ENCODE measurements around the gene RHBDF2. TPM values are rescaled to one million over a fixed set of nuclear protein-coding genes. Genes with fewer than 3 reads are reported as not detected.

RHBDF2 gene
- total RNA-seq, 2 experiments from 2014 or later = 144 to 173 TPM

DNA sequence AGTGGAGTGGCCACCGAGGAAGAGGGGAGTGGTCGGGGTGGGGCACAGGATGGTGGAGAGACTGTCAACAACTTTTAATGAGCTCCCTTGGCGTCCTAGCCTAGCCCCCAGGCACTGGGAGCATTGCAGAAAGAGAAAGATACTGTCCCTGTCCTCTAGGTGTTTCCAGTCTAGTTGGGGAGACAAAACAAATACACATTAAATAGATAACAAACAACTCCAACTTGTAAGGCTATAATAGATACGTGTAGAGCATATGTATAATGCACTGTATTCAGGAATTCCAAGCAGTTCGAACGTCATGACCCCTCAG lies 47.8 kb downstream of the RHBDF2 start:
- TF ChIP-seq, protein P1, sequence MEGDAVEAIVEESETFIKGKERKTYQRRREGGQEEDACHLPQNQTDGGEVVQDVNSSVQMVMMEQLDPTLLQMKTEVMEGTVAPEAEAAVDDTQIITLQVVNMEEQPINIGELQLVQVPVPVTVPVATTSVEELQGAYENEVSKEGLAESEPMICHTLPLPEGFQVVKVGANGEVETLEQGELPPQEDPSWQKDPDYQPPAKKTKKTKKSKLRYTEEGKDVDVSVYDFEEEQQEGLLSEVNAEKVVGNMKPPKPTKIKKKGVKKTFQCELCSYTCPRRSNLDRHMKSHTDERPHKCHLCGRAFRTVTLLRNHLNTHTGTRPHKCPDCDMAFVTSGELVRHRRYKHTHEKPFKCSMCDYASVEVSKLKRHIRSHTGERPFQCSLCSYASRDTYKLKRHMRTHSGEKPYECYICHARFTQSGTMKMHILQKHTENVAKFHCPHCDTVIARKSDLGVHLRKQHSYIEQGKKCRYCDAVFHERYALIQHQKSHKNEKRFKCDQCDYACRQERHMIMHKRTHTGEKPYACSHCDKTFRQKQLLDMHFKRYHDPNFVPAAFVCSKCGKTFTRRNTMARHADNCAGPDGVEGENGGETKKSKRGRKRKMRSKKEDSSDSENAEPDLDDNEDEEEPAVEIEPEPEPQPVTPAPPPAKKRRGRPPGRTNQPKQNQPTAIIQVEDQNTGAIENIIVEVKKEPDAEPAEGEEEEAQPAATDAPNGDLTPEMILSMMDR (conservative IDR thresholded peaks at IDR 0.05; ENCODE audit: low read length) = no peak
- no peak for TF ChIP-seq EZH2phosphoT487 (IDR thresholded peaks at IDR 0.05; ENCODE audit: borderline replicate concordance, low read depth, low read length)
- peaks cover 5% of the 10 kb centered on the region; the same call in 1 of the 2 replicates for H3K36me3 ChIP-seq (ENCODE audit: insufficient read depth, low read length)
- no peak for DNase-seq (ENCODE audit: low spot score)
- H3K9me2 ChIP-seq (ENCODE audit: insufficient read depth, low read length) = no peaks in the 10 kb centered on the region
- POLR2A ChIA-PET = interaction anchor here (0.6 to 1.8 kb wide), 11 partner anchors 14 to 455 kb away, joined by 3 to 9 read pairs (median 5); partner anchors contain the start of gene AANAT
- H3K9me3 ChIP-seq (ENCODE audit: low read length) = no peaks in the 10 kb centered on the region
- BruUV-seq (replicated peaks) = no TSS peak
- CTCF ChIA-PET (ENCODE audit: unreplicated experiment) = interaction anchor here (0.5 to 1.8 kb wide), 7 partner anchors 9 to 67 kb away, joined by 3 to 5 read pairs (median 4); no protein-coding TSS in a partner anchor
- intact Hi-C loops (cut with micrococcal nuclease; ENCODE audit: unreplicated experiment) = loop anchor here (1.0 to 2.0 kb wide), 2 partner anchors 21 to 26 kb away; no protein-coding TSS in a partner anchor
- H3K4me2 ChIP-seq (ENCODE audit: low read length) = peak overlapping the region; percentile 48
- peak overlapping the region; percentile 89 for H3K4me3 ChIP-seq (ENCODE audit: low read depth, low read length, poor library complexity, severe bottlenecking)
- peaks cover 37% of the 10 kb centered on the region for H3K4me1 ChIP-seq (ENCODE audit: insufficient read depth, low read length, poor library complexity, severe bottlenecking)
- H3K27ac ChIP-seq (ENCODE audit: low read depth, low read length, poor library complexity, severe bottlenecking) = no peak overlapping the region
- peak overlapping the region; percentile 6; the same call in 1 of the 2 replicates for H2AFZ ChIP-seq (ENCODE audit: low read length)
- peaks cover 46% of the 10 kb centered on the region for H3K79me2 ChIP-seq (ENCODE audit: insufficient read depth, low read depth, low read length)
- peaks cover 26% of the 10 kb centered on the region; the same call in 1 of the 2 replicates for H4K20me1 ChIP-seq (ENCODE audit: insufficient read depth, low read length)

DNA sequence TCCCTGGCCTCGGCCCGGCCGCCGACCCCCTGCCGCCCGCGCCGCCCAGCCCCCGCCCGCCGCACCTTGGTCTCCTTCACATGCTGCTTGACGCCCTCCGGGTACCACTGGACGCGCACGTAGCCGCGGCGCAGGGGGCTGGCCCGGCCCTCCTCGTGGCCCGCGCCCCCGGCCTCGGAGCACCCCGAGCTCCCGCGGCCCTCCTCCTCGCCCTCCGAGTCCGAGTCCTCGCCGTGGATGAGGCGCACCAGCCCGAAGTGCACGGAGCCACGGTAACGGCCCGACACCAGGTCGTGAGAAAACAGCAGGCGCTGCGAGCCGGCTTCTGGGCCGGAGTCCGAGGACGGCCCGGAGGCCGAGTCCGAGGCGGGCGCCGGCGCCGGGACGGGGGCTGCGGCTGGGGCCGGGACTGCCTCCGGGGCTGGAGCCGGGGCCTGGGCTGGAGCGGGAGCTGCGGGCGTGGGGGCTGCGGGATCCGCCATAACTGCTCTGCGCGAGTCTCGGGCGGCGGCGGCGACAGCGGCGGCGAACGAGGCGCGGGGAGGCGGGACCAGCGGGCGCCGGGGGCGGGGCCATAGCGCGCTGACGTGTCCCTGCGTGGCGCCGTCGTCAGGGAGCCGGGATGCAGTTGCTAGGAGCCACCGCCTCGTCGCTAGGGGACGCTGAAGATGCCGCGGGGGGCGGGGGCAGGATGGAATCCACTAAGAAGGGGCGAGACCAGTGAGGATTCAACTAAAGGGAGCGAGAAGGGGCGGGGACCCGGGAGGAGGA lies 48.4 kb downstream of the RHBDF2 start, which contains the start of gene UBE2O:
Gene UBE2O, minus strand, starts transcription at position 493 of the 771 bp plus-strand sequence. Its CDS starts 11 bp downstream, at position 482.
- CTCF ChIA-PET (ENCODE audit: unreplicated experiment) = interaction anchor here (0.5 to 1.8 kb wide), 7 partner anchors 17 to 150 kb away, joined by 3 to 5 read pairs (median 4); no protein-coding TSS in a partner anchor
- peak within 1 kb of the TSS; percentile 87 for H3K4me2 ChIP-seq (ENCODE audit: low read length)
- peaks cover 38% of the 10 kb centered on the region for H3K4me1 ChIP-seq (ENCODE audit: insufficient read depth, low read length, poor library complexity, severe bottlenecking)
- intact Hi-C loops (cut with micrococcal nuclease; ENCODE audit: unreplicated experiment) = loop anchor here (1.0 to 2.0 kb wide), 2 partner anchors 20 to 26 kb away; no protein-coding TSS in a partner anchor
- peak within 1 kb of the TSS; percentile 89 for H3K4me3 ChIP-seq (ENCODE audit: low read depth, low read length, poor library complexity, severe bottlenecking)
- no peak for TF ChIP-seq EZH2phosphoT487 (IDR thresholded peaks at IDR 0.05; ENCODE audit: borderline replicate concordance, low read depth, low read length)
- TF ChIP-seq, protein P1 (conservative IDR thresholded peaks at IDR 0.05; ENCODE audit: low read length) = peak; percentile 79
- H3K9me3 ChIP-seq (ENCODE audit: low read length) = no peaks in the 10 kb centered on the region
- BruUV-seq (replicated peaks) = no TSS peak
- H2AFZ ChIP-seq (ENCODE audit: low read length) = peak within 1 kb of the TSS; percentile 47
- H4K20me1 ChIP-seq (ENCODE audit: insufficient read depth, low read length) = peaks cover 31% of the 10 kb centered on the region; the same call in 1 of the 2 replicates
- peaks cover 51% of the 10 kb centered on the region for H3K79me2 ChIP-seq (ENCODE audit: insufficient read depth, low read depth, low read length)
- peak; percentile 96 for DNase-seq (ENCODE audit: low spot score)
- POLR2A ChIA-PET = interaction anchor here (0.6 to 1.8 kb wide), 16 partner anchors 11 to 455 kb away, joined by 3 to 9 read pairs (median 4); partner anchors contain the start of gene AANAT
- H3K36me3 ChIP-seq (ENCODE audit: insufficient read depth, low read length) = peaks cover 5% of the 10 kb centered on the region; the same call in 1 of the 2 replicates
- peak within 1 kb of the TSS; percentile 20 for H3K27ac ChIP-seq (ENCODE audit: low read depth, low read length, poor library complexity, severe bottlenecking)
- no peaks in the 10 kb centered on the region for H3K9me2 ChIP-seq (ENCODE audit: insufficient read depth, low read length)
